GM21360 (cell line): ENCODE measurements around the gene KANSL3.
"Not testable (repeated sequence)": the region's sequence is repeated elsewhere in the genome, so short reads cannot be mapped to it uniquely, and the experiment has no call there.

Experiments used
- ATAC-seq: cut with Tn5 transposase; IDR thresholded peaks from one replicate; pipeline ENCODE4 v1.9.1; 2021; ENCODE audit warnings: mild to moderate bottlenecking, moderate library complexity; ENCODE audit not compliant: unreplicated experiment

The KANSL3 gene

GRCh38 chr2:96638144-96639121, at the start of gene KANSL3:
TSS of gene KANSL3 (minus strand) at chr2:96638312. CDS start at chr2:96637135, 1,177 bp downstream.
- peak; percentile 83 for ATAC-seq

GRCh38 chr2:96687266-96687665, 49.2 kb upstream of the KANSL3 start:
- ATAC-seq: no peak

GRCh38 chr2:96685577-96686459, 47.7 kb upstream of the KANSL3 start:
- ATAC-seq: no peak

GRCh38 chr2:96684883-96685576, 46.9 kb upstream of the KANSL3 start:
- ATAC-seq: no peak

GRCh38 chr2:96683972-96684820, 46.1 kb upstream of the KANSL3 start:
- no peak for ATAC-seq

- no peak for ATAC-seq
Observed at GRCh38 chr2:96683307-96683706, 45.2 kb upstream of the KANSL3 start.

GRCh38 chr2:96681540-96681939, 43.4 kb upstream of the KANSL3 start:
- no peak for ATAC-seq

GRCh38 chr2:96680561-96681141, 42.5 kb upstream of the KANSL3 start:
- no peak for ATAC-seq

GRCh38 chr2:96679848-96680247, 41.7 kb upstream of the KANSL3 start:
- ATAC-seq: no peak

- ATAC-seq: no peak
Observed at GRCh38 chr2:96669539-96670215, 31.6 kb upstream of the KANSL3 start.

GRCh38 chr2:96668771-96669170, 30.7 kb upstream of the KANSL3 start:
- no peak for ATAC-seq

GRCh38 chr2:96665717-96666116, 27.6 kb upstream of the KANSL3 start:
- ATAC-seq: not testable (repeated sequence)

- no peak for ATAC-seq
Observed at GRCh38 chr2:96665083-96665569, 27.0 kb upstream of the KANSL3 start.

- ATAC-seq: no peak
Observed at GRCh38 chr2:96664366-96664925, 26.3 kb upstream of the KANSL3 start.

- ATAC-seq: no peak
Observed at GRCh38 chr2:96663829-96664228, 25.7 kb upstream of the KANSL3 start.

GRCh38 chr2:96663177-96663576, 25.1 kb upstream of the KANSL3 start:
- no peak for ATAC-seq

- no peak for ATAC-seq
Observed at GRCh38 chr2:96662360-96662759, 24.2 kb upstream of the KANSL3 start.

- ATAC-seq: no peak
Observed at GRCh38 chr2:96661324-96661723, 23.2 kb upstream of the KANSL3 start.

GRCh38 chr2:96656540-96656939, 18.4 kb upstream of the KANSL3 start:
- ATAC-seq: no peak
